IPS-NIHi11 (cell line): ENCODE results near the gene CAV1.

Experiments
- DNase-seq: peaks from one replicate; pipeline ENCODE4 v3.0.0; 2012; ENCODE audit warnings: mixed read lengths, low spot score

Gene CAV1

DNA sequence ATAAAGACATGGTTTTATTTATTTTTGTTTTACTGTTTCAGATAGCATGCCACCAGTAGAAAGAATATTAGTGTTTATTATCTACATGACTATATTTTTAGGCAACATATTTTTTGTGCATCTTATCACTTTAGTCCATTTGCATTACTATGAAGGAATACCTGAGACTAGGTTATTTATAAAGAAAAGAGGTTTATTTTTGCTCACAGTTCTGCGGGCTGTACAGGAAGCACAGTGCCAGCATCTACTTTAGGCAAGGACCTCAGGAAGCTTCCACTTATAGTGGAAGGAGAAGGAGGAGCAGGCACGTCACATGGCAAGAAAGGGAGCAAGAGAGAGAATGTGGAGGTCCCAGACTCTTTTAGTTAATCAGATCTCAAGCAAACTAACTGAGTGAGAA, 19.6 kb upstream of the CAV1 start:
- no peak for DNase-seq

DNA sequence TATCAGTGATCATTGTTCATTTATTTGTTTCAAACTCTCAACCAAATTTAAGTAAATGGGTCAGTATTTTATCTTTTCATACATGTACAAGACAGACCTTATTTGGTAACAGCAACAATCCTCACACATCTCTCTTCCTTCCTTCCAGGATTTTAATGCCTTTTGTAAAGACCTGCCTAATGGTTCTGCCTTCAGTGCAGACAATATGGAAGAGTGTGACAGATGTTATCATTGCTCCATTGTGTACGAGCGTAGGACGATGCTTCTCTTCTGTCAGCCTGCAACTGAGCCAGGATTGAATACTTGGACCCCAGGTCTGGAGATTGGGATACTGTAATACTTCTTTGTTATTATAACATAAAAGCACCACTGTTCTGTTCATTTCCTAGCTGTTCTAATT, 19.0 kb upstream of the CAV1 start:
- no peak for DNase-seq

DNA sequence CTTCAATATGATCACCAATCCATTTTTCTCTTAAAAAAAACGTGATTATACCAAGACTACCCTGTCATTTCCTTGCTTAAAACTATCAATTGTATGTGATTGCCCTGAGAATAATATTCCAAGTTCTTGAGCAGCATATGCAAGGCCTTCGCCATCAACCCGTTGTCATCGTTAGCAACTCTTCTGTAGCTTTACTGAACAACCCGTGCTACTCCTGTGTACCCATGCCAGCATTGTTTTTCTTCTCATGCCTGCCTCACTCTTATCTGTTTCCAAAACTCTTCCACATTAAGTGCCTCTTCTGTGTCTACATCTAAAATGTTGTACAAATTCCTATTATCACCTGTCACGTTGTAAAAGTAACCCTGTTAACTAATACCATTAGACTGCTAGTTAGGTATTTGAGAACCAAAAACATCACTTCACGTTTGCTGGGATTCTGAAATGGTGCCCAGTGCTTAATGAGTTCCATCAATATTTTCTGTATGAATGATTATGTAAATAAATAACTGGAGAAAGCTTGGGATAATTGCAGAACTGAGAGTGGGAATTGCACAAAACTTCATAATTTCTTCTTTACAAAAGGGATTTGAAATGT, 14.8 kb upstream of the CAV1 start:
- no peak for DNase-seq

DNA sequence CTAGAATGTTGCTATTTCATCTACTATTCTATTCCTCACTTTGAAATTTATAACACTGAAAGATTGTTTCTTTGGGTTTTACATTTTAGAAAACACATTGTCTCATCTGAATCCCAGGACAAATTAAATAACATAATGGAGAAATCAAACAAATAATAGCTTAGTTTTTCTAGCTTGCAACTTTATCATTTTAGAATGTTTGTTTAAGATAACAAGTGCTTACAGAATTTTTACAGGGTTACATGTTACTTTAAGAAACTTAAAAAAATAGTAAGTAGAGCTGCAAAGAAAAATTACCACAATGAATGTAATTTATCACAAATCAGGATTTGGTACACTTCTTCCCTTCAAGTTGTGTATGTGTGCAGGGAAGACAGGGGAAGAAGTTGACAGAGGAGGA, 14.0 kb upstream of the CAV1 start:
- DNase-seq, result no peak

DNA sequence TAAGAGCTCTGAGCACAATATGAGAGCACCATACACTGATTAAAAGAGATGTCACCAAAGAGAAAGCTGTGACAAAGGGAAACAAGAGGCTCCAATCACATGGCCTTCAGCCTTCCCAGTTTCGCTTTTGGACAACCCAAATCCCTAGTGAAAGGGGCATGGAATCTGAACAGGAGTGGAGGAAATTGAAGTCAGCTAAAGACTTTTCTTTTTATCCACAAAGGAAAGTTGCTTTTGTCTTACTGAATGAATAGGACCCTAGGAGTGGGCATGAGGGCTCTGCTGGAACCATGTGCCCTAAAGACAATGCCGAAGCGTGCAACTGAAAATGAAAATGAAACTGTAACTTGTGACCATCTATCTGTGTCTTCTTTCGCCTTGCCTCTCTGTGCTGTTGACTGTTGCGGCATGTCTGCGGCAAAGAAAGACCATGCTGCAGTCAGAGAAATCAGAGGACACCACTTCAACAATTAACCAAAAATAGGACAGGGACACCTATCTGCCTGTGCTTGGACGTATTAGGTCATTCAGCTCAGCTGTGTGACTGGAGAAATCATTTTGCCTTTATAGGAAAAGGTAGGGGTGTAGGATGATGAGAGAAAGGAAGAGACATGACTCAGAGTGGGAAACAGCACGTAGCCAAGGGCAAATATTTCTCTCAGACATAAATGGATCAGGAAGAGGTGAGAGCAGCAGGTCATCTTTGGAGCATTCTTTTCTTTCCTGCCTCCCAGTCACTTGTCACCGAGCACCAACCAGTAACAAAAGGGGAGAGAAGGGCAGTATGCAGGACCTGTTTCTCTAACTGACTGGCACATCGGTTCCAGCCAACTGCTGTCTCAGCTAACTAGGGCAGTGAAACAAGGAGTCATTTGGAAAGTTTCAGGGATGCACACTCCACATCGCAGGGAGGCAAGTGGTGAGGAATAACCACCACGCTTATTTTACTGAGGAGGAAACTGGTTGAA, 13.0 kb upstream of the CAV1 start:
- no peak for DNase-seq

DNA sequence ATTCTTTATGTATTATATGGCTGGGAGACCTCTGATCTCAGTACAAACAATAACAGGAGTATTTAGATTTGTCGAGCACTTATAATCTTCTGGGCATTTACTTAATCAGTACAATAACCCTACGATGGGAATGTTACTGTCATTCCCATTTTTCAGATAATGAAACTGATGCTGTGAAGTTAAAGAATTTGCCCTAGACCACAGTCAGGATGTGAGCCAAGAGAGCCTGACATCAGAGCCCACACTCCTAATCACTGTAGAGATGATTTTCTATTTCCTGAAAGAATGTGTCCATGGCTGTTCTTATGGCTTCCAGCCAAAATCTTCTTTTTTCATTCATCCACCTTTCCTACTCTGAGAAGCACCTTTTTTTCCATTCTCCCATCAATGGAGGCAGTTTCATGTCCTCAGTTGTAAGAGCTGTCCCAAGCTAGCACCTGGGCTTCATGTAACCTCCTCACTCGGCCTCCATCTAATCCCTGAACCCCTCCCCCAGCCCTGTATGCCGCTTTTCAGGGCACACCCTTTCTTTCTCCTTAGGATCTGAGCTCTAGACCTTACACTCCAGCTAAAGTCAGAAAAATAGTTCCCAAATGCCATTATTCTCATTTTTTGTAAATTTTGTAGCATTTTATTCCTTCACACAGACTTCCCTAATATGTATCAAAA, 12.2 kb upstream of the CAV1 start:
- no peak for DNase-seq

DNA sequence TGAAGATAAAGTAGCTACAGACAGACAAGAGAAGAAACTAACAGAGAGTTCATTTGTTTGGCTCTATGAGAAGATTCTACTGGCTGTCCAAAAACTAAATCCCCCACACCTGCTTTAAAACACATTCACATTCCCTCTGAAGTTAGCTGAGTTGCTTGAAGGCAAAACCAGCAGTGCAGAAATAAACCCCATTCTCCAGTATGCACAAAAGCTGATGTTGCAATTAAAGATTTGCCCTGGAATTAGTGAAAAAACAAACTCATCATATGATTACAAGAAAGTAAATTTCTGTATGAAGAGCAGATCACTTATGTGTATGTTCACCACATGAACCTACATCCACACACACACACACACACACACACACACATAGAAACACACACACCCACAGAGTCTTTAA, 9.3 kb upstream of the CAV1 start:
- no peak for DNase-seq

DNA sequence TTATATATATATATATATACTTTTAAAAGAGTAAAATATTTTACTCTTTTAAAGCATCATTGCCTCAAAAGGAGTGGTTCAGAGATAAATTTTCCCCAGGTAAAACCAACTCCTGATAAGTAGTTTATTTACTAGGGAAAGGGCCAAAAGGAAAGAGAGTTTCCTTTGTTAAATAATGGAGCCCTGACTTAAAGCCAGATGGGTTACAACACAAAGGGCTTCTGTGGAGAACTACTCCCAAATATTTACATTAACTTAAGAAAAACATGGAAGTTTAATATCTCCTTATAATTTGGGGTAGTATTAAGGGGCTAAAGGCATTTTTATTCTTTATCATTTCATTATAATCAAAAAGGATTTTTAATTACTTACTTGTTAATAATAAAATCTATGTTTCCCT, 8.5 kb upstream of the CAV1 start:
- DNase-seq, result no peak

DNA sequence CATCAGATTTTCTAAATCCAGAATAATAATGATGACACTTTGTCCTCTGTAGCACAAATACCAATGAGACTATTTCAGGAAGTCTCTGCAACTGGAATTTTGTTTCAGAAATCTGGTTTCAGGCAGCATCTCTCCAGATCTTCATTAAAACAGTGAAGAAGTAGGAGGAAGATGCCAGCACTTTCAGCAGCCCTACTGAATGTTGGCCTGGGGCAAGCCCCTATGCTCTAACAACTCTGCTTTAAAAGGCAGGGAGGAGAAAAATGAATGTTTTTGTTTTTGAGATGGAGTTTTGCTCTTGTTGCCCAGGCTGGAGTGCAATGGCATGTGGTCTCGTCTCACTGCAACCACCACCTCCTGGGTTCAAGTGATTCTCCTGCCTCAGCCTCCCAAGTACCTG, 7.2 kb upstream of the CAV1 start:
- no peak for DNase-seq

DNA sequence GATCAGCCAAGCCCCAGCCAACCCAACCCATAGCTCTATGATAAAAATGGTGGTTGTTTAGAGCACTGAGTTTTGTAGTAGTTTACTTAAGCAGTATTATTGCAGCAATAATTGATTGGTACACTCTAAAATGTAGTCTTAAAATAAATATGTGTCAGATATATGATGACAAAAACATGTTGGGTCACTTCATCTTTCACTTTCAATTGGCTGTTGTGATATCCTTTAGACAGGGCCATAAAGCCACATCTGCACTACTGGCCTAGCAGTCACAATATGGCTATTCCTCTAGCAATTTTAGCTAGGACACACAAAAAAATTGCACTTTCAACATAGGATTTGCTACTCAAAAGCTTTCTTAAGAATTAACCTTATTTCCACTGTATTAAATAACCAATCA, 5.9 kb upstream of the CAV1 start:
- DNase-seq, result no peak

DNA sequence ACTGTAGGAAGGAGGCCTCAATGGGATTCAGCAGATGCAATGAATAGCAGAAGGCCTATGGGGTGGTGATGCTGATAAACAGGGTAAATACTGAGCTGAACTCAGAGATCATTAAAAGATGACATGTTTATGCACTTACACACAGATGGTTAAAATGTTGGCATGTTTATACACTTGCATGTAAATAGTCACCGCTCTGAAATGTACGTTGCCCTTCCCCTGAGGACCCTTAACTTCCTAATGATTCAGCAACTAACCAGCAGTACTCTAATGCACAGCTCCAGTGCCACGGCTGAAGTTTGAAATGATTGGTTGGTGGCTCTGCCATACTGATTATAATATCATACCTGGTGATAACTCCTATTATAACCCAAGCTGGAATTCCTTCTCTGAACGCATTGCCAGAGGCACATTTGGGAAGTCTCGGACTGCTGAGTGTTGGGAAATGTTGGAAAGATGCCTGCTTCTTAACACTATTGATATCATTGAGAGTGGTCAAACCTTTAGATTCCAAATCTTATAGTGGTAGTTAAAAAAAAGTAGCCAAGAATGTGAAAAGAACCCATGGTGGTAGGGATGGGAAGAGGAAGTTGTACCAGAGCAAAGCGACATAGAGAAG, 3.7 kb upstream of the CAV1 start:
- DNase-seq, result no peak

DNA sequence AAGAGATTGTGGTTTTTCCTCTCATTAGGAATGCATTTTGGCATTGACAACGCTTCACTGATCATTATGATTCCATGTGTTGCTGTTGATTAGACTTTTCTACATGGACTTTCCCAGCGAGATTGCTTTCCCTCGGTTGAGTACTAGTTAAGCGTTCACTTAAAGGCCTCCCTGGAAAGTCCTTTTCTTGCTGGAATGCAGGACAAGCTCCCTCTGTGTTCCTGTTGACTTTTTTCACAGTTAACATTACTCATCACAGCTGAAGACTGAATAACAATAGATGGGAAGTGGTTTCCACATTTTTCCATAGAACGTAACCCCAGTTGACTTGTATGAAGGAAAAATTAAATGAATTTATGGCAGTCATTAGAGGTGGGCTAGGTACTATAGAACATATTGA, 2.6 kb upstream of the CAV1 start:
- peak; percentile 27 for DNase-seq

DNA sequence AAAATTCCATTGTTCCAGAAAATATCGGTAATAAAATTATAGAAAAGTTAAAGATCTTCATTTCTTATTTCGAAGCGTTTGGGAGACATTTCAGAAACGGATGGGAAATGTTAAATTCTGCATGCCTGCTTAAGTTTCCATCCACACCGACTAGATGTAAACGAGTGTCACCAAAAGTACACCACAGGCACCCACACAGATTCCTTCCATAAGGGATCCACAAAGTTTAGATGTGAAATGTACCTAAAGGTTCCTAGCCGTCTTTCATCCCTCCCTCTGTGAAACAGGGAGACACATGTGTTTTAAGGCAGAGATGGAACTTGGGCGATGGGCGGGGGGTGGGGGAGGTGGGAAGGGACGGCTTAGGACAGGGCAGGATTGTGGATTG, 621 bp upstream of the CAV1 start:
- DNase-seq, result no peak

DNA sequence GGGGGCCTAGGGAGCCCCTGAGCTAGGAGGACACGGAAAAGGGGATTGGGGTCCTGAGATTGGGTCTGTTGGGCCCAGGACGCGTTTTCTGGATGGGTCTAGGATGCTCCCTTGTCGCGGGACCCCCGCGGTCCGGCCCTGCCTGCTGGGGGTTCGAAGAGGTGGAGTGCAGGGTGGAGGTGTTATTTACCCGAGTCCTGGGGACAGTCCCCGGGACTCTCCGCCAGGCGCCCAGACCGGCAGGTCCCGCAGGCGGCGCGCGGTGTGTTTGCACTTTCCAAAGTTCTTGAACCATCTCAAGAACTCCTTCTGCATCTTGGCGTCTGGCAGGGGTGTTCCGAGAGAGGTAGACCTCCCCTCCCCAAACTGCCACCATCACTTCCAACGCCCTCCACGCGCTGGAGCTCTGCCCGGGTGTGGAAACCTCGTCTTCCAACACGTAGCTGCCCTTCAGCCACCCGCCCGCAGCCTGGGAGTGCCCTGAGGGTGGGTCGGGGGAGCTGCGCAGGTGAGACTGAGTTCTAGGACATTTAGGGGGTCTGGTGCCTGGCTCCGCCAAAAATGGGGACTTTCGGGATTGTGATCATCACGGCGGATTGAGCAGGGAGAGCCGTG, 569 bp downstream of the CAV1 start:
- peak; percentile 47 for DNase-seq

DNA sequence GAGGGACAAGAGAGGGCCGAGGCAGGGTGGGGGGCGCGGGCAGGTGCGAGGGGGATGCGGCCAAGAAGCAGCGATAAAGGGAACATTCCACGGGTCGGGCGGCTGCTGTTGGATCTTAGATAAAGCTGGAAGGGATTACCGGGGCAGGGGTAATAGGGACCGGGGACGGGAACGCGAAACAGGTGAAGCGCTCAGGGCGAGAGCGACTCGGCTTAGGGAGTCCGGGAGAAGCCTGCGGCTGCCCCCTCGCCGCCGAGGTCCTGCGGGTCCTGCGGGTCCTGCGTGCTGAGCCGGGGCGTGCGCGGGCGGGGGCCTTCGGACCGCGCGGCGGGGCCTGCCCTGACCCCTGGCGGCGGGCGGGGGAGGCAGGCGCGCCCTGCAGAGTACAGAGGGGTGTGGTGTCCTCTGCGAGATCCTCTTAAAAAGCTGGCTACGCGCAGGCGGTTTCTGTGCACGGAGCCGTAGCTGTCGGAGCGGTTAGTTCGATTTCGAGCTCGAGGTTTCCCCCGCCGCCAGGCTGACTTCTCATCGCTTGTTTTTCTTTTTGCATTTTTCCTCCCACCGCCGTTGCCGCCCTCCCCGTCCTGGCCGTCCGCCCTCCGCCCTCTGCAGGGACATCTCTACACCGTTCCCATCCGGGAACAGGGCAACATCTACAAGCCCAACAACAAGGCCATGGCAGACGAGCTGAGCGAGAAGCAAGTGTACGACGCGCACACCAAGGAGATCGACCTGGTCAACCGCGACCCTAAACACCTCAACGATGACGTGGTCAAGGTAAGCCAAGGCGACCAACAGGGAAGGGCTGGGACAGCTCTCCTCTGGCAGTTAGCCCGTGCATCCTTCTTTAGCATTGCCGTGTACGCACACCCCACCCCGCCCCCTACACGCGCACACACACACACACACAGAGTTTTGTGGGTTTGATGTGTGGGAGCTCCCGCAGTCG, 1.4 kb downstream of the CAV1 start:
- peak; percentile 87 for DNase-seq

DNA sequence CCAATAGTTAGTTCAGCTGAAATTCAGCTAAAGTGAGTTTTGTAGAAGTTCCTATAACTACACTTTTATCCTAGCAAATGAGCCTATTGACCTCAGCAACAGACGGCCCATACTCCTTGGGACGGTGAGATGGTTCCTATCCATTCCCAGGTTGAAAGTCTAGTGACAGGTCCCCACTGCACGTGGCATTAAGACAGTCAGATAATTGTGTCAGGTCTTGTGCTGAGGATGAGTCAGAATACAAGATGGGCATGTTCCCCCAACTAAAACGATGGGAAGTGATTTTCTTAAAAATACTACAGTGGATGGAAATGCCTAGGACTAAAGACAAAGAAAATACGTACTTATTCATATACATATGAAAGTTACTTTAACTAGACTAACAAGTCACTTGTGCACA, 2.1 kb downstream of the CAV1 start:
- no peak for DNase-seq

DNA sequence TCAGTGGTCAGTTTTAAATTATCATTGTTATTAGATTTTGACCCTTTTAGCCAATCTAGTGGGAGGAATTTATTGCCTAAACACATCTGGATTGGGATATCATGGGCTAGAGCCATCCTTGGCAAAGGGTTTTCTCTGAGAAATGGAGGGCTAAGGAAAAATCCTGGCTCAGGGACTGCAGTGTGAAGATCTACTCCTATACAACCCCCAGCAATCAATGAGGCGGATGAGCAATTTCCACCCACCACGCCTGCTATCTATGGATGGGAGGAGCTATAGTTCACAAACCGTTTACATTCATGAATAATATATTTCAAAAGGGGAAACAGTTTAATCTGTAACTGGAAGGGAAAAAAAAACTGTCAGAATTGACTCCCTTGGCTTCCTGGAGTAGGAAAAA, 2.7 kb downstream of the CAV1 start:
- DNase-seq, result no peak

DNA sequence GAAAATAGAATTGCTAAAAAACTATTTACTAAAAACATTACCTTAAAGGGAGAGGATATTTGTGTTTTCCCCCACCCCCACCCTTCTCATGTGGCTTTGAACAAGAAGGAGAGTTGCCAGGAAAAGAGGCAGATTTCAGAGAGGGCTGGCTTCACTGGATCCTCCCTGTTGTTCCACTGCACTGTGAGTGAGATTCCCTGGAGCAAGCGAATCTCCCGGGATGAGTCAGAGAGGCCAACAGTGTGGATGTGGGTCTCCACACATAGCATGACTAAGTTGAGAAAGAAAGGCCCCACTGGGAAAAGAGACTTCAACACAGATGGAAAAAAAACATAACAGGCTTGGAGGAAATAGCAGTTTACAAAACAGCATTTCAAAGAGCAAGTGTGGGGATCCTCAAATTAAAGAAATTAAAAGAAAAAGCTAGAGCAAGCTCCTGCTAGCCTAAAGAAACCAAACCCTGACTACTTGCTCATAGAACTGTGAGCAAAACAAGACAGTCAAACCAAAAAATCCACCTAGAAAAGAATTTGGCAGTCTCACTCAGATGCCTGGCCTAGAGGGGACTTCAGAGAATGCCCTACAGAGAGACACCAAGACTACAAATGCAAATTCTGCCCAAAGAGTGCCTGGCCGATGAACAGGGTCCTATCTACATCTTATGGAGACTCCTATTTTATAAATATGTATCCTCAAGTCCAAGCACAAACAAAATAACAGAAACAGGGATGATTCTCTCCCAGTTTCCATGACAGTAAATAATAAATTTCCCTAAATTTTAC, 3.4 kb downstream of the CAV1 start:
- no peak for DNase-seq

DNA sequence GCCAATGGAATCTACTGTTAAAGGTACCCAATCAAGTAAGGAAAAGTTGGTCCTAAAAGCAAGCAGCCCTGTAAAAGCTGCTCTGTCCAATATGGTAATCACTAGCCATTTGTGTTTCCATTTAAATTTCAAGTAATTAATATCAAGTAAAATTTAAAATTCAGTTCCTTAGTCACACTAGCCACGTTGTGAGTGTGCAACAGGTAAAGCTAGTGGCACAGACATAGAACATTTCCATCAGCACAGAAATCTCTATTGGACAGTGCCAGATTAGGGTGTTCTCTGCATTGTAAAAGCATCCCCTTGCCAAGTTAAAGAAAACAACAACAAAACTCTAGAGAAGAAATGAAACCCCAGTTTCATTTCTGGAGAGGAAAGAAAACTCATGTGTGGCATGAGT, 4.4 kb downstream of the CAV1 start:
- no peak for DNase-seq

DNA sequence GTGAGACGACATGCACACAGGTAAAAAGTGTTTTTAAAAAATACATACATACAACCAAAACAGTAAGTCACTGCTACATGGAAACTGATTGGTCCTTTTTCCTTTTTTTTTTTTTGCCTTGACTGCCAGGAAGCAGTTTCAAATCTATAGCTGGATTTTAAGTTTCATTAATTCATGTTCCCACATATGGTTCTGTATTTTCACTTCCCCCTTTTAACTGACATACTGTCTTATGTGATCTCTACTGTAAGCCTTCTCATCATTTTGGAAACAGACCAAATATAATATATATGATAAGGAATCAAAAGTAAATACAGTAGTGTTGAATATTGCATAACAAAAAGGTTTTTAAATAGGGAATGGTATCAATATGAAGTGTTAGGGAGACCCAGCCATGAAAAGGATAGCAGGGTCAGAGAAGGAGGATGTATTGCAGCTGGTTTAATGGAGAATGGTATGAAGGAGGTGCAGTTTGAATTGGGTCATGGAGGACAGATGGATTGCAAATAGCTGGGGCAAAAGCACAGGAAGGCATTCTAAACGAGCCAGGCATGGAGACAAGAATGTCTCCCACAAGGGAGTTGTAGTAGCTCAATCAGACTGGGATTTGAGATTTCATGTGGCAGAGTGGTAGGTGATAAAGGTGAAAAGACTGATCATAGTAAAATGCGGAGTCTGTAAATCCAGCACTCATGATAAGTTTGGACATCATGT, 5.4 kb downstream of the CAV1 start:
- no peak for DNase-seq
